Activated CD4-positive, CD25-positive, alpha-beta regulatory T cell treated with anti-CD3 and anti-CD28 coated beads, Interleukin-2, amount 50 U/mL, for 72 hours (primary cell): Measurements from ENCODE around the gene AUH.

Experiments
- DNase-seq: peaks from one replicate; pipeline ENCODE4 v3.0.0; 2021

The AUH gene

DNA sequence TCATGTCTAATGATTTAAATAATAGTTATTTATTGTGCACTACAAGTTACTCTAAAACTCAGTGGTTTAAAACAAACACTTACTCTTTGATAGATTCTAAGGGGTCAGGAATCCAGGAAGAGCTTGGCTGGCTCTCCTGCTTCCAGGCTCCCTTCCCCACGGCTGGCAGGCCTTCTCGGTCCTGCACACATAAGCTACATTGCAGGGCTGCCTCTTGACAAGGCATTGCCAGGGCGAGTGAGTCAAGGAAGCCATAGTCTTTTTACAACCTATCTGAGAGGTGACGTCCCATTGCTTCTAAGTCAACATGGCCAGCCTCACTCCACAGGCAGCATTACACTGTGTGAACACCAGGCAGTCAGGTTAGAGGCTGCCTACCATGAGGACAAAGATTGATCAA is 119.8 kb downstream of the AUH start:
- no peak for DNase-seq

DNA sequence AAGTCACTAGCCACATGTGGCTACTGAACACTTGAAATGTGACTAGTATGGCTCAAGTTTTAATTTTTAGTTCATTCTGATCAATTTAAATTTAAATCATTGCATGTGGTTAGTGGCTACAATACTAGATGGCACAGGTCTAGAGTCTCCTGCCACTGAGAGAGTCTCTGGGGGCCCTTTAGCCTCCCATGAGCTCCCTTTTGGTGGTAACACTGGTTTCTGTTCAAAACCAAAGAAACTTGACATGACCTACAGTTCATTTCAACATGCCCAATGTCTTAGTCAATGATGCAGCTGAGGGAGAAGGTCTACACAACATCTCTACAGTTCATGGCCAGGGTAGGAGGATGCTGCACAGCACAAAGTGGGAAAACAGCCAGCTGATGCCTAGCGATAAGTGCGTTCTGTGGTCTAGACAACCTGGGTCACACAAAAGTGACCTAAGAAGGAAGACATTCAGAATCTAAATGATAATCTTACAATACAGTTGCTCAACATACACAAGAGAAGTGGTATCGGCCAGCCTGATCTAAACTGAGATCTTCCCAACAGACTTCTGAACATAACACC is 121.0 kb downstream of the AUH start:
- no peak for DNase-seq

DNA sequence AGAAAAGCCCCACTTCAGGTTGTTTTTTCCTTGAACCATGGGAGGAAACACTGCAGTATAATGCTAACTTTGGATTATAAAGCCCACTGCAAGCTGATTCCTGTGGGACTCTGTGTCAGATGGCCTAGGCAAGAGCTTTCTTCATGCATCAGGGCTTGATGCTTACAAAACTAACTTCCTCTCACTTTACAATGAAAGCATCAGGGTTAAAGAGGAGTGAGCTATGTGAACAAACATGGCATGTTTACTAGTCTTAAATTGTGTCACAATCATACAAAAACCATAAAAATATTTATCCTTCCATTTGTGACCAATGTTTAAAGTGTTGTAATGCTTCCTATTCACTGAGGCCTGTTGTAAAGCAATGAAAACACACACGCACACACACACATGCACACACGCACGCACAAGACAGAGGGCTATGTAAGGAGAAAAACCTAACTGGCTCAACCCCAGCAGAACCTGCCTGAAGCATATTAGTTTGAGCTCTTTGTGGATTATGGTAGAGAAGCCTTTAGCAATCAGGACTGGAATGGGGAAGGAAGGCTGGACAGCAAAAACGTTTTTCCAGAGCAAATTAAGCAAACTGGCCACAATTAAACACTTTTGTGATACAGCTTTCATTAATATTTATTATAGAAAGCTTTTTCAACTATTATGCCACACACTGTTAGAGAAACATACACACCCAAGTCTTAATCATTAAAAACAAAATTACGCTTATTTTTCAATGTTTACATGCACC is 122.2 kb downstream of the AUH start:
- DNase-seq, result no peak

DNA sequence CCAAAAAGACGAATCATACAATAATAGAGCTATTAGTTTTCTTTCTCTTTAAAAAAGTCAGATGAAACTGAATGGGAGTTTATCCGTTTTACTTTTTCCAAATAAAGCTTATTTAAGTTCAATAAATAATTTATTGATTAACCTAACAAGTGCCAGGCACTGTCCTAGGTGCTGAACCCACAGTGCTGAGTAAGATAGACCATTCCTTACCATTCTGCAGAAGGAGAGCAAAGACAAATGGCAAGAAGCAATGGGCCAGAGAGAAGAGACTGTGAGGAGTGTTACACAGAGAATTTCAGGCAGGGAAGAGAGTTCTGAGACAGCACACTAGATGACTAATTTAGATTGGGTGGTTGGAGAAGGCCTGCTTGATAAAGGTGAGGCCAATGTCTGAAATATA is 127.2 kb downstream of the AUH start:
- no peak for DNase-seq

DNA sequence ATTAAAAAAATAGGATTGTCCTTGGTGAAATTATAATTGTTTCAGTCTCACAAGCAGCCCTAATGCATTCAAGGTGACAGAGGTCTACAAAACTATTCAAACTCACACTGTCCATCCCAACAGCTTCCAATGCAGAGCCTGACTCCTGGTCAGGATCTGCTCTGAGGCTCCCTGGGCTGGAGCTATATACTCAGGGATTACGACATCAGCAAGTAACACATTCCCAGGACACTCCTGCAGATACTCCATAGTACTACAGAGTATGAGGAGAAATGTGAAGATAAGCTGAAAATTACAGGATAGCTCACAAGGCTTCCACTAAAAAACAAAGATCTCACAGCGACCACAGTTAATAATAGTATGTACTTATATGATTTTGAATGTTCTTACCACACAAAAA is 130.1 kb downstream of the AUH start:
- no peak for DNase-seq

DNA sequence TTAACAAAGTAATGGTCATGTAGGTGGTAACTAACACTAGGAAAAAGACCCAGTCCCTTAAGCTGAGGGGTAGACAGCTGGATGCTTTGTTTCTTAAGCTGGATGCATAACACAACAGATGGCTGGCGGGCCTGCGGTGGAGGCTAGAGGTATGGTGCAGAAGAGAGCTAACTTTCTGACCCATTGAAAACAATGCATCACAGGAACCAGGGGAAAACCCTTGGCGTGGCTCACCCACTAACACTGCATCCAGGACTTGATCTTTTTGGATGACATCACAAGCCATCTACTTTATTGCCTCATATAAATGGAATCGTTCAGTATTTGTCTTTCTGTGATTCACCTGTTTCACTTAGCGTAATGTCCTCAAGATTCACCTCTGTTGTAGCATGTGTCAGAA is 138.7 kb downstream of the AUH start:
- no peak for DNase-seq

DNA sequence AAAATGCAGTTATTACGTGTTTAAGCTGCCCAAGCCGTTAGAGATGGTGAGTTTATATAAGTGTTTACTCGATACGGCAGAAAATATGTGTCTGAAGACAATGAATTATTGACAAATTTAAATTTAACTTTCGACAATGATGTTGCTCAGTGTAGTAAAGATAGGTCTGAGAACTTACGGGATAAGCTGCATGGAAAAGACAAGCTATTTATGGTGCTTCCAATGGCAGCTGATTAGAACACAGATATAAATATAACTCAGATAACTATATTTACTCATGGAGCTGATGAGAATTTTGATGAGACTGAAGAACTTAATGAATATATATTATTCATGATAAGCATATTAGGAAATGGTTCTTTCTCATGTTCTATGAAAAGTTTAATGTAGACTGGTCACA is 139.3 kb downstream of the AUH start:
- DNase-seq, result no peak

DNA sequence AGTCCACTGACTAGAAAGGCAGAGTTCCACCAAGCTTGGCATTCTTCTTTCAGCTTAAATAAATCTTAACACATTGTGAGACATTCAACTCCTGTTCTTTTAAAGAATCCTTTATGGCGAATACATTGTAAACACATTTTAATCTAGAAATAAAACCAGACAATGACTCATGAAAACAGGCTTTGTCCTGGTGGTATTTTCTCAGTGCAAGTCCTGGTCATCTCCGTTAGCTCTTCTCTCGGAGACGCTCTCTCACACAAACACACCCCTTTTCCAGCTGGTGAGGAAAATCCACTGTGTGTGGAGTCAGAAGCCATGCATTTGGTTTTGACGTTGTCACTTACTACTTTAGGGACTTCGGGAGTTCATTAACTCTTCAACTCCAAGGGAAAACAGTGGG is 140.4 kb downstream of the AUH start:
- no peak for DNase-seq

DNA sequence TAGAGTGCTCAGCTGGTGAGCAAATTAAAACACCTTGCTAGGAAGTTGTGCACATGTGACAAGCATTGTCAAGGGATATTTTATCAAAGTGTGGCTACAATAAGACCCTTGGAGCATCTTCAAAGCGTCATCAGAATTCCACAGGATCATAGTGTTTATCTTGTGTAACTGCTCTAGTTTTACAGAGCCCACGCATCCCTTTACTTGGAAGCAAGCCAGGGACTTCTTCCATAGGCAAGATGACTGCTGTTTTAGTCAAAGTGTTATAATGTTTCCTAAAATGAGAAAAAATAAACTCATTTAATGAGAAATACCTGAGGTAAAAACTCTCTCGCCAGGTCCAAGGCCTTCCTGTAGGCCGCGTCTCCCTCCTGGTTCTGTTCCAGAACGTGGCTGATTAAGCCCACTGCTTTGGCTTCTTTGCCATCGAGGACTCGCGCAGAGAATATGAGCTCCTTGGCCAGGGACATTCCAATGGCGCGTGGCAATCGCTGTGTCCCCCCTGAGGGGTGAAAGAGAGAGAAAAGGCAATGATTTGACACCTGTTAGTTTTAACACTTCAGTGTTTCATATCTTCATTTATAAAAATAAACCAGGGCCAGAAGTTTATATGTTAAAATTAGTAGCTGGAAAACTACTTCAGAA is 141.1 kb downstream of the AUH start:
- no peak for DNase-seq

DNA sequence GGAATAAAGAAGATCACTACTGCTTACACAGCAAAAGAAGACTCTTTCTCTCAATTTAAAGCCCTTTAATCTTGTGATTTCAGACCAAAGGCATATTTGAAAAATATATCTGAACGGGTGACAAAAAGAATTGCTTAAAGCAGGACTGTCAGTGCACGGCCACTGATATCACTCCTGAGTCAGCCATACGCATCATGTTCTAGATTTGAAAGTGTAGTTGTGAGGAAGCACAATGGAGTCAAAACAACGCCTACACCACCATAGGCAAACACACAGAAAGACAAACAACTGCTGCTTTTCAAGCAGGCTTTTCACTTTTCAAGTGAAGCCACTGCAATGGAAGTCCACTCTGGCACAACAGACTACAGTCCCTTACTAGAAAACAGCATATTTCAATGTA is 141.7 kb downstream of the AUH start:
- no peak for DNase-seq

DNA sequence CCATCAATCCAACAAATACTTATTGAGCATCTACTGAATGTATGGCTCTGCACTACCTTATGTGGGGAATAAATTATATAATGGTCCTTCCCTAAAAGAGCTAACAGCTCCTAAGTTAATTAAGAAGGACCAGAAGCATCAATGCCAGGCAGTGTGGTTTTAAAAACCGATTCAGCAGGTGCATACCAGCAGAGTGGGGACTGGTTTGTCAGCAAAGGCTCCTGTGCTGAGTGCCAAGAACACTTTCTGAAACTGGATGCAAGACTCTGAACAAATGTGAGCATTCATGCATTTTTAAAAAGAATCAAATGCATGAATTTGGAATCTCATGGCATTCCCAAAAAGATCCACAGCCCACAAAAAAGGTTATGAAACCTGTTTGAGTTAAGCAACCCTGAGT is 142.2 kb downstream of the AUH start:
- no peak for DNase-seq

DNA sequence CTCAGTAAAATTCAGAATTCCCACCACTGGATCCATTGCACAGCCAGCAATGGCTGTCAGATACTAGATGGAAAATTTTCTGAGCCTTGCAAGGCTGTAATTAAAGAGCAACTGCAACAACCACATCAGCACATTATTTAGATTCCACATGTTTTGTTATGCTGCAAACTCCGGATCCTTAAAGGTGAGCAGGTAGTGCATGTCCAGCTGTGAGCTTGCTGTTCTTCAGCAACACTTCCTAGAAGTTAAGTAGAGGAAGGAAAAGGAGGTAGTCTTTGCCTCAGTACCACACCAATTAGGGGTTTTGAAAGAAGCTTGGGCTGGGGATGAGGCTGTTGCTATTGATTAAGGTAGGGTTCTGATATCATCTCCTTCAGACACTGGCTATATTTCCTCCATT is 144.3 kb downstream of the AUH start:
- no peak for DNase-seq

DNA sequence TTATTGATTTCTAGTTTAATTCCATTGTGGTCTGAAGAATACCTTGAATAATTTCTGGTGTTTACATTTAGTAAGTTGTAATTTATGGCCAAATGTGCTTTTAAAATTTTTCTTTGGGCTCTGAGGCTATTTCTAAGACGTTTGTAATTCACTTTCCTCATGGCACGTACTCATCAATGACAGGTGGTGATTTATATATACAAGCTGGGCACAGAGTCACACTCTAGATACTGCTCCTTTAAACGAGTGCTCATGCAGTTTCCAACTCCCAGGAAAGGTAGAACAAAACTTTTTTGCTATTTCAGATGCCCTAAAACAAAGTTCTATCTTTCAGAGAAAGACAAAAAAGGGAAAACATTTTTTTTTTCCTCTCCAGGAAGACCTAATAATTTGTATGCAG is 146.9 kb downstream of the AUH start:
- DNase-seq, result no peak

DNA sequence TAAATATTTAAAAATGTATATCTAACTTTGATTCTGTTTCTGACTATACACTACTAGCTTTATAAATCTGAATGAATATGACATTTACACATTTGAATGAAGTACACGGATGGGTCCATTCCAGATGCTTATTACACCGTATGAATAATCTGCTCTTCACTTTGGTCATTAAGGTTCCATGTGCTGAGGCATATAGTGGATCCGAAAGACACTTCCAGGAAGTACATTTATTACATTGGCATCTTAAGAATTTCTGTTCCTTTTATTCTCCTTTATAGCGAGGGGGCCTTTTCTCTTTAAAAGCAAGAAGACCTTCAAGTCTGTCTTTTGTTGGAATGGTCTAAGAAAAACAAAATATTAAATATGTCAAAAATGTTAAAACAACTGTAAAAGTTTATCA is 147.6 kb downstream of the AUH start:
- no peak for DNase-seq

DNA sequence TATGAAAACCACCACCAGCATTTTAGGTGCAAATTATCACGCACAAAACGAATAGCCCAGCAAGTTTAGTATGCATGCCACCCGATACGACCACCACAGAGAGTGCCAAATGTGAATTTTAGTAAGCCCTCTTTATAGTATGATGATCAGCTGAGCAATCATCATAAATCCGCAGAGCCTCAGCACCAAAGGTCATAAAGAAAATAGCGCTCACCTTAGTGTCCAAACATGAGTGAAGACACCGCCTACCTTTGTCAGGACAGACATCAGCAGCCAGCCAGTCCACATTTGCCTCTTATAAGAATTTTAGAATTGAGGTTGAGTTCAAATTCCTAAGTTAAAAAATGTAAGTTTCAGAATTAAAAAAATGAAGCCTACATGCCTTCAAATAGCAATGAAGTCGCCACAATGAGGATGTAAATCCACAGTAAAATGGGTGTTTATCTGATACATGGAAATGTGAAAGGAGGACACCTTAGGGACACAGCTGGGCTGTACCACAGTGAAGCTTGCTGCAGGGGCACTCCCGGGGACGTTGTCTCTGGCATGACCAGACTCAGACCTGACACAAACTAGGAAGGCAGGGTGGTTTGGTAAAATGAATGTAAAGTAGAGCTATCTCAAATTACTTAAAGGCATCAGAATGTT is 149.0 kb downstream of the AUH start:
- no peak for DNase-seq

DNA sequence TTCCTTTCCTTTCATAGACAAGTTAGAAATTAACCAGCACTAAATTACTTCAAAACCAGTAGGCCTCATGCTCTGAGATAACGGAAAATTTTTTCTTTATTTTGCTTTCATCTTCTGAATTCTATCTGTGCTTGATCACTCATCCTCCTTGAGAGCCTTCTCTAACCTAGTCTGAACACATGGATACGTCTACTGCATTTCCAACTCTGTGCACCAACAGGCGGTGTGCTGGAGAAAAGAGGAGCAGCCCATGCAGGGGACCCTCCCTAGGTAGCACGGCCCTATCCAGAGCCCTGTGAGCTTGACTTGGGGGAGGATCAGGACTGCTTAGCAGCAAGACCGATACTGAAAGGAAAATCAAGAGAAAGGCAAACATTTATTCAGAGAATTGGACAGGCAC is 149.8 kb downstream of the AUH start:
- no peak for DNase-seq

DNA sequence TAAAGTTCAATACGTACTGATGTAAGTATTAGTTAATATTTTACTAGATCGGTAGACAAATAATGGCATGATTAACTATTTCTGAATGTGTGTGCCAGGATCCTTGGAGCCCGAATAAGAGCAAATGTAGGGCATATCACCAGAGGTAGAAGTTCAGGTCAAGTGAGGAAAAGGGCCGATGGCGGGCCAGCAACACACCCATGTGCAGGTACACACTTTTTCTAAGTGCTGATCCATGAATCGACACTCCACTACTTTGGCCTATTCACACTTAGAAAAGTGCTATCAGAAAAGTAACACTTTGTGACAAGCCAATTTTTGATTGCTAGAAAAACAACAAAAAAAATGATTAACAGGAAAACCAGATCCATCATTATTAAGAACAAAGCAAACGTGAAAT is 150.3 kb downstream of the AUH start:
- no peak for DNase-seq

DNA sequence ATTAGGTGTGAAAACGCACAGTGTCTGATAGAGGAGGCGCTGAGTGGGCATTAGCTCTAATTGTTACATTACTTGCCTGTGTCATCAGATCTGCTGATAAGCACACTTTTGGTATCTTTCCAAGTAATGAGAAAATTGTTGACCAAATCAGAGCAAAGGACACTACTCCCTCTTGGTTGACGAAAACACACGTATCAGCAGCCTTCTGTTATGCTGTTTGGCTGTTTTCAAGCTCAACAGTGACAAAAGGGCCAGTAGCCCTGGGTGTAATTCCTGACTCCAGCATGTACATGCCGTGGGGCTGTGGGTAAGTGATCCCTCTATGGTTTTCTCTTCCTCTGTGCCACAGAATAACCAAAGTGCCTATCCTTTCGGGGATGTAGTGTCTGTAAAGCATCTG is 151.4 kb downstream of the AUH start:
- no peak for DNase-seq

DNA sequence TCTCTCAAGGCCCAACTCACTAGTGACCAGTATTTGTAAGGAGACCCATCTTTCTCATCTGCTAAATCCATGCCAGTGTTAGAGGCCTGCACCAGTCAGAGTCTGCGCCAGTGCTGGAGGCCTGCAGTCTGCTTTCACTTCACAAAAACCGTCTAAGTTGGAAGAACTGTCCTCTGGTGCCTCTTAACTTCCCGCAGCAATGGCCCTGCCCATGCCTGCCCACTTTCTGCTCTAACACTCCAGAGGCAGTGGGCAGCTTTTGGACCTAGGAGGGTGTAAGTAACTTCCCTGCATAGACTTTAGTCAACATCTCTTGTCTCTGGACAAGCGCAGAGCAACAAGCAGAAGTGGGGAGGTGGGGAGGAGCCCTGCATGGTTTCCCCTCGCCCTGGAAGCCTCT is 152.9 kb downstream of the AUH start:
- no peak for DNase-seq

DNA sequence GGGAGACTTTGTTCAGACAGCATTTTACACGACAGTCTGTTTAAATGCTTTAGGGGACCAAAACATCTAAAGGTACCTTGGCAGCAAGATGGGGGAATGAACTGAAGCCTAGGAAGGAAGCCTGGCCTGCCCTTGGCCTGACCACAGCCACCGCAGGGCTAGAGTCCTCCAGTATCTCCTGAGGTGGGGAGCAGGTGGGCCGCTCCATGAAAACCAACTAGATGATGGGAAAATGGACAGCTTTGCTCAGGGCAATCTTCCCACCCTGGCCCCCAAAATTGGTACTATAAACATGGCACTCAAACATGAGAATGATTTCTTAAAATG is 153.3 kb downstream of the AUH start:
- DNase-seq, result no peak

DNA sequence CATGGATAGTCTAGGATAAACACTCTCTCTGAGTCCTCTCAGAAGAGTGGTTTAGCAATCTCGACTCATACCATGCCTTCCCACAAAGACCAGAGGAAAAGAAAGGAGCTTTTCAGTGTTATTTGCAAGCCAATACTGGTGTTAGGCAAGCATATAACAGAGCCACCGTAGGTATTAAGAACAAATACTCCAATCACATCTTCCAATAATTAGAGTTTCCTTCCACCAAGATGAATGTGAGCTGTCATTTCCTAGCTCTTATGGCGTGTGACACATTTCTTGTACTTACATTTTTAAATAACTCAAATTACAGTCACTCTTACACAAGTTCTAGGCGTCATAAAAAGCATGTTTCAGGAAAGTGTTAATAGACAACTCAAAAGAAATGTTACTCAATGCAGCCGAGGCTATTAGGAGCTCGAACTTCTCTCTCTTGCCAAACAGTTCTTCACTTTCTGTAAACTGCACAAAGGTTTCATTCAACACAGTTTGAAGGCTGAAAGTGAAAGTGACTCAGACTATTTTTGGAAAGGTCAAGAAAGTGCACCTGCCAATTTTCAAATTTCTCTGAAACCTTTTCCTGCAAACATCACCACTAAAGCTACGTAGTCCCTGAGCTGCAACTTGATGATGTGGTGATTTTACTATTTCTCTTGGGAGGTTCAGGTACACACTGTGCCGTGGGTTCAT is 153.8 kb downstream of the AUH start:
- no peak for DNase-seq

DNA sequence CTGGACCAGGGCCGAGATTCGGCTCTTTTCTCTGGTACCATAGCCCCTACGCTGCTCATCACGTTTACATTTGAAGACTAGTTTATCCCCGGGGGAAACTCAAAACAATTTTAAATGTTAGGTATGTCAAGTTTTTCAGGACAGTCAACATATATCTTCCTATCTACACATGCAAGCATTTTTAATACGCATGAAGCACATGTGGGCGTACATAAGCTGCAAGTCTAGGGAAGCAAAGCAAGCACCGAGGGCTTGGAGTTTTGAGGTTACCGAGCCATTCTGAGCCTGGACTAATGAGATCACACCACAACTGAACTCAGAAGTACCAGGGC is 154.4 kb downstream of the AUH start:
- no peak for DNase-seq

DNA sequence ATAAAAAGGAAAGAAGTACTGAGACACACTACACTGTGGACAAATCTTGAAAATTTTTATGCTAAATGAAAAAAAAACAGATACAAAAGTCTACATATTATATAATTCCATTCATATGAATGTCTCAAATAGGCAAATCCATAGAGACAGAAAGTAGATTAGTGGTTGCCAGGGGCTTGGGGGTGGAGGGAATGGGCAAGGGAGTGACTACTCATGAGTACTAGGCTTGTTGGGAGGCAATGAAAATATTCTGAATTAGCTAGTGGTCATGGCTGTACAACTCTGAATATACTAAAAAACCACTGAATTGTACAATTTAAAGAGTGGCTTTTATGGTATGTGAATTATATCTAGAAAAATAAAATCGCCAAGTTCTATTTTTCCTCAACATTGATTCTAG is 154.9 kb downstream of the AUH start:
- DNase-seq, result no peak

DNA sequence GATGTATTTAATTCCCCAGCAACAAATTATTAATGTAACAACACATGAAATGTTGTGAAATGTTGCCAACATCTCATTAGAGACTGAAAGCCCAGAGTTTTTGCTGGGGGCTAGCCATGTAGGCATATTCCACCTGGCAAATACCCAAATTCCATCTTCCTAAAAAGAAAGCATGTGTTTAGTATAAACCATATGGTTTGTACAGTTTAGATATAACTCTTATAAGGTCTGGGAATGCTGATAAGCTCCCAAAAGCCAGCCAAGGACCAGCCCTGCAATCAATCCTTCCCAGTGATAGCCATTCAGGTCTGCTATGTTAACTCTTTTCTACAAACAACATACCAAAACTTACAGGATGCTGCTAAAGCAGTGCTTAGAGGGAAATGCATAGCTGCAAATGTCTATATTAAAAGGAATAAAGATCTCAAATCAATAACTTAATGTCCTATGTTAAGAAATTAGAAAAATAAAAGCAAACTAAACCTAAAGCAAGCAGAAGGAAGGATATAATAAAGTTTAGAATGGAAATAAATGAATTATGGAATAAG is 158.9 kb downstream of the AUH start:
- DNase-seq, result no peak
